KMS-11 (cell line): ENCODE results near the gene SPAG6.

ENCODE experiments used
- H2AFZ ChIP-seq: fragments of 200-600 bp; sonication (generic); 2 replicates; pipeline ENCODE4 v1.6.1; 2016; ENCODE audit warnings: antibody characterized with exemption, mixed run types, low read depth
- H3K27ac ChIP-seq: fragments of 200-600 bp; sonication (generic); 2 replicates; pipeline ENCODE4 v1.6.1; 2016; ENCODE audit warnings: mild to moderate bottlenecking, mixed run types
- H3K27me3 ChIP-seq: fragments of 200-600 bp; sonication (generic); 2 replicates; pipeline ENCODE4 v1.6.1; 2017; ENCODE audit warnings: mild to moderate bottlenecking, low read depth, mixed run types, moderate library complexity; ENCODE audit not compliant: insufficient read depth
- H3K36me3 ChIP-seq: fragments of 200-600 bp; sonication (generic); 2 replicates; pipeline ENCODE4 v1.6.1; 2017; ENCODE audit warnings: mild to moderate bottlenecking, mixed run types; ENCODE audit not compliant: insufficient read depth
- H3K4me1 ChIP-seq: fragments of 200-600 bp; sonication (generic); 2 replicates; pipeline ENCODE4 v1.6.1; 2016; ENCODE audit warnings: mild to moderate bottlenecking, low read depth, mixed run types; ENCODE audit not compliant: poor library complexity, severe bottlenecking
- H3K4me2 ChIP-seq: fragments of 200-600 bp; sonication (generic); 2 replicates; pipeline ENCODE4 v1.7.0; 2016; ENCODE audit warnings: mild to moderate bottlenecking, mixed run types
- H3K4me3 ChIP-seq: fragments of 200-600 bp; sonication (generic); IDR thresholded peaks from 2 replicates; pipeline ENCODE4 v1.6.1; 2017; ENCODE audit warnings: low read depth, low read length, mixed read lengths; ENCODE audit not compliant: insufficient read depth
- H3K79me2 ChIP-seq: fragments of 200-600 bp; sonication (generic); 2 replicates; pipeline ENCODE4 v1.6.1; 2016; ENCODE audit warnings: low read depth, mixed run types; ENCODE audit not compliant: insufficient read depth
- H3K9ac ChIP-seq: fragments of 200-600 bp; sonication (generic); 2 replicates; pipeline ENCODE4 v1.6.1; 2016; ENCODE audit warnings: mild to moderate bottlenecking, mixed run types
- H4K20me1 ChIP-seq: fragments of 200-600 bp; sonication (generic); 2 replicates; pipeline ENCODE4 v1.6.1; 2016; ENCODE audit warnings: mild to moderate bottlenecking, mixed run types; ENCODE audit not compliant: insufficient read depth
- CTCF ChIP-seq: fragments of 200-600 bp; sonication (generic); conservative IDR thresholded peaks from 2 replicates; pipeline ENCODE4 v1.6.1; 2017; ENCODE audit warnings: low read depth, mild to moderate bottlenecking, antibody characterized with exemption, low read length, moderate library complexity, mixed read lengths

The SPAG6 gene

GRCh38 chr10:22318772-22319171, 26.5 kb upstream of the SPAG6 start:
- H3K27ac ChIP-seq = peak overlapping the region; percentile 97
- peaks cover 81% of the 10 kb centered on the region for H3K79me2 ChIP-seq
- peaks cover 5% of the 10 kb centered on the region; the same call in 1 of the 2 replicates for H3K36me3 ChIP-seq
- H3K9ac ChIP-seq = peak overlapping the region; percentile 95
- no peak for TF ChIP-seq CTCF
- H3K27me3 ChIP-seq = peaks cover 17% of the 10 kb centered on the region
- H3K4me2 ChIP-seq = peak overlapping the region; percentile 90
- no peaks in the 10 kb centered on the region for H4K20me1 ChIP-seq
- H3K4me1 ChIP-seq = peaks cover 39% of the 10 kb centered on the region
- H2AFZ ChIP-seq = no peak overlapping the region
- H3K4me3 ChIP-seq = no peak overlapping the region

GRCh38 chr10:22319547-22319979, 25.7 kb upstream of the SPAG6 start:
- H3K79me2 ChIP-seq = peaks cover 81% of the 10 kb centered on the region
- H3K27ac ChIP-seq = peak overlapping the region; percentile 97
- no peak overlapping the region for H3K4me3 ChIP-seq
- peaks cover 37% of the 10 kb centered on the region for H3K4me1 ChIP-seq
- no peak for TF ChIP-seq CTCF
- no peaks in the 10 kb centered on the region for H4K20me1 ChIP-seq
- H3K4me2 ChIP-seq = peak overlapping the region; percentile 90
- no peak overlapping the region for H2AFZ ChIP-seq
- H3K9ac ChIP-seq = peak overlapping the region; percentile 95
- H3K27me3 ChIP-seq = peaks cover 17% of the 10 kb centered on the region
- H3K36me3 ChIP-seq = peaks cover 5% of the 10 kb centered on the region; the same call in 1 of the 2 replicates

- no peak for TF ChIP-seq CTCF
- Histone ChIP-seq H3K27me3 (peaks cover 17% of the 10 kb centered on the region), H3K4me3 (no peak overlapping the region), H3K36me3 (peaks cover 5% of the 10 kb centered on the region; the same call in 1 of the 2 replicates), H3K4me1 (peaks cover 37% of the 10 kb centered on the region), H3K9ac (peak overlapping the region; percentile 95), H2AFZ (no peak overlapping the region), H3K4me2 (peak overlapping the region; percentile 90), H3K27ac (peak overlapping the region; percentile 97), H3K79me2 (peaks cover 81% of the 10 kb centered on the region), H4K20me1 (no peaks in the 10 kb centered on the region)
Observed at GRCh38 chr10:22319980-22320558, 25.2 kb upstream of the SPAG6 start.

- peaks cover 17% of the 10 kb centered on the region for H3K27me3 ChIP-seq
- peaks cover 5% of the 10 kb centered on the region; the same call in 1 of the 2 replicates for H3K36me3 ChIP-seq
- H3K4me1 ChIP-seq = peaks cover 32% of the 10 kb centered on the region
- H3K27ac ChIP-seq = peak within 1 kb of the TSS; percentile 97
- no peak within 1 kb of the TSS for H3K4me3 ChIP-seq
- H3K9ac ChIP-seq = peak within 1 kb of the TSS; percentile 99
- peaks cover 77% of the 10 kb centered on the region for H3K79me2 ChIP-seq
- H3K4me2 ChIP-seq = peak within 1 kb of the TSS; percentile 96
- TF ChIP-seq CTCF = no peak
- H4K20me1 ChIP-seq = no peaks in the 10 kb centered on the region
- H2AFZ ChIP-seq = no peak within 1 kb of the TSS
Observed at GRCh38 chr10:22320591-22321155, 24.6 kb upstream of the SPAG6 start, which contains the start of gene BMI1. Gene BMI1 (plus strand): TSS chr10:22321099. CDS start chr10:22326450, 5,351 bp downstream.
